ENCODE results near the gene ANKRD33B. TPM values are rescaled to one million over a fixed set of nuclear protein-coding genes. Genes with fewer than 3 reads are reported as not detected.

ANKRD33B gene
- total and polyA plus RNA-seq, 9 of the 15 experiments (the other 6 are each of a cell fraction or from before 2014, with no cell fraction given): 0.10 to 1.7 (median 0.40) TPM

- ATAC-seq (peak; percentile 68), FAIRE-seq (peak; percentile 23), DNase-seq (ENCODE audit: extremely low read depth in 1 of 4, low spot score in 3 of 4) (peak; percentile 49 to 76 (median 58))
- Histone ChIP-seq H2AFZ (ENCODE audit: low read depth, low read length) (peak overlapping the region; percentile 75), H3K4me2 (ENCODE audit: insufficient read depth, low read length) (peak overlapping the region; percentile 76), H3K9me1 (ENCODE audit: control insufficient read depth, insufficient read depth, low read length) (no peaks in the 10 kb centered on the region), H3K4me3 (no peak overlapping the region), H3K36me3 (ENCODE audit: control insufficient read depth, insufficient read depth, low read length) (no peaks in the 10 kb centered on the region), H3K27ac (ENCODE audit: extremely low read depth, low read depth, low read length) (peak overlapping the region; percentile 51; the same call in 2 of the 3 replicates), H3K9ac (ENCODE audit: insufficient read depth in 1 of 2, low read depth in 2 of 2, low read length in 2 of 2) (peak overlapping the region; percentile 16 to 70; a peak in 3 of 4 replicates), H3K9me3 (replicated peaks; ENCODE audit: control insufficient read depth, insufficient read depth, low read depth, low read length) (no peaks in the 10 kb centered on the region), H3K27me3 (ENCODE audit: control insufficient read depth in 2 of 2, insufficient read depth in 2 of 2, low read length in 2 of 2) (no peaks in the 10 kb centered on the region), H3K79me2 (ENCODE audit: control insufficient read depth, insufficient read depth, low read length) (no peaks in the 10 kb centered on the region), H4K20me1 (replicated peaks; ENCODE audit: control insufficient read depth, insufficient read depth, low read length) (no peaks in the 10 kb centered on the region), H3K4me1 (replicated peaks in 1 of 2; ENCODE audit: control insufficient read depth in 2 of 2, insufficient read depth in 2 of 2, low read length in 2 of 2) (peaks cover 22 to 31% of the 10 kb centered on the region in 2 experiments)
- CTCF ChIA-PET (ENCODE audit: low intra/inter-chr PET ratio): no interaction called here
- no TSS peak for BruUV-seq (replicated peaks)
- intact Hi-C loops (cut with micrococcal nuclease): loop anchor here (10.0 kb wide), 1 partner anchor 297 kb away; the partner anchor contains the start of gene CMBL
- 15% methylated on average over 19 of the region's 19 CpGs for WGBS (ENCODE audit: insufficient coverage, low coverage, missing lambda C conversion rate)
- POLR2A ChIA-PET: interaction anchor here (0.6 to 1.7 kb wide), 15 partner anchors 9 to 124 kb away, joined by 3 to 8 read pairs (median 4); no protein-coding TSS in a partner anchor
- in situ Hi-C loops (cut with MboI): no loop called here
- TF ChIP-seq SMAD4 (CRISPR knock-in tag; conservative IDR thresholded peaks at IDR 0.05) (no peak), KLF1 (tag; IDR thresholded peaks at IDR 0.05) (no peak), SIN3B (IDR thresholded peaks at IDR 0.05; ENCODE audit: low read depth) (no peak), GABPB1 (CRISPR knock-in tag; IDR thresholded peaks at IDR 0.05) (peak; percentile 3; the same call in 1 of the 2 replicates), CC2D1A (IDR thresholded peaks at IDR 0.05) (no peak), RUNX1 (IDR thresholded peaks at IDR 0.05; ENCODE audit: low read depth) (no peak), NR2C2 (CRISPR knock-in tag; IDR thresholded peaks at IDR 0.05) (no peak), NR2C2 (tag; IDR thresholded peaks at IDR 0.05) (peak; percentile 36; the same call in 1 of the 2 replicates), ZNF444 (CRISPR knock-in tag; IDR thresholded peaks at IDR 0.05) (no peak), SMAD1 (IDR thresholded peaks at IDR 0.05; ENCODE audit: low read depth, low read length, partially characterized antibody) (peak; percentile 94), E2F1 (CRISPR knock-in tag; IDR thresholded peaks at IDR 0.05) (no peak), FOXK2 (conservative IDR thresholded peaks at IDR 0.05 in 1 of 2, IDR thresholded peaks at IDR 0.05 in 1 of 2; ENCODE audit: low read depth in 2 of 2) (peak; percentile 68 to 75; a peak in 3 of 4 replicates), ZNF263 (CRISPR knock-in tag; IDR thresholded peaks at IDR 0.05; ENCODE audit: borderline replicate concordance) (peak; percentile 74; the same call in 1 of the 2 replicates), ZNF584 (CRISPR knock-in tag; IDR thresholded peaks at IDR 0.05; ENCODE audit: low read depth) (peak; percentile 50; the same call in 1 of the 2 replicates), ZNF785 (CRISPR knock-in tag; IDR thresholded peaks at IDR 0.05) (no peak), CBFA2T2 (conservative IDR thresholded peaks at IDR 0.05) (no peak), LARP7 (IDR thresholded peaks at IDR 0.05) (no peak), PHF21A (IDR thresholded peaks at IDR 0.05; ENCODE audit: borderline replicate concordance, low read depth) (no peak)
- TF ChIP-seq, protein P1, sequence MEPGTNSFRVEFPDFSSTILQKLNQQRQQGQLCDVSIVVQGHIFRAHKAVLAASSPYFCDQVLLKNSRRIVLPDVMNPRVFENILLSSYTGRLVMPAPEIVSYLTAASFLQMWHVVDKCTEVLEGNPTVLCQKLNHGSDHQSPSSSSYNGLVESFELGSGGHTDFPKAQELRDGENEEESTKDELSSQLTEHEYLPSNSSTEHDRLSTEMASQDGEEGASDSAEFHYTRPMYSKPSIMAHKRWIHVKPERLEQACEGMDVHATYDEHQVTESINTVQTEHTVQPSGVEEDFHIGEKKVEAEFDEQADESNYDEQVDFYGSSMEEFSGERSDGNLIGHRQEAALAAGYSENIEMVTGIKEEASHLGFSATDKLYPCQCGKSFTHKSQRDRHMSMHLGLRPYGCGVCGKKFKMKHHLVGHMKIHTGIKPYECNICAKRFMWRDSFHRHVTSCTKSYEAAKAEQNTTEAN (CRISPR knock-in tag; IDR thresholded peaks at IDR 0.05): no peak
- TF ChIP-seq, protein P2, sequence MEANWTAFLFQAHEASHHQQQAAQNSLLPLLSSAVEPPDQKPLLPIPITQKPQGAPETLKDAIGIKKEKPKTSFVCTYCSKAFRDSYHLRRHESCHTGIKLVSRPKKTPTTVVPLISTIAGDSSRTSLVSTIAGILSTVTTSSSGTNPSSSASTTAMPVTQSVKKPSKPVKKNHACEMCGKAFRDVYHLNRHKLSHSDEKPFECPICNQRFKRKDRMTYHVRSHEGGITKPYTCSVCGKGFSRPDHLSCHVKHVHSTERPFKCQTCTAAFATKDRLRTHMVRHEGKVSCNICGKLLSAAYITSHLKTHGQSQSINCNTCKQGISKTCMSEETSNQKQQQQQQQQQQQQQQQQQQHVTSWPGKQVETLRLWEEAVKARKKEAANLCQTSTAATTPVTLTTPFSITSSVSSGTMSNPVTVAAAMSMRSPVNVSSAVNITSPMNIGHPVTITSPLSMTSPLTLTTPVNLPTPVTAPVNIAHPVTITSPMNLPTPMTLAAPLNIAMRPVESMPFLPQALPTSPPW (CRISPR knock-in tag; IDR thresholded peaks at IDR 0.05): no peak
These were observed 37.6 kb downstream of the ANKRD33B start for GRCh38 chr5:10601246-10602030.

Data from K562 (cell line).